NCI-H69 (cell line): Measurements from ENCODE around the gene ITGB1.

Experiments used
- DNase-seq: peaks from one replicate; lab custom pipeline; 2025; lab: John Stamatoyannopoulos, UW

Gene ITGB1

DNA sequence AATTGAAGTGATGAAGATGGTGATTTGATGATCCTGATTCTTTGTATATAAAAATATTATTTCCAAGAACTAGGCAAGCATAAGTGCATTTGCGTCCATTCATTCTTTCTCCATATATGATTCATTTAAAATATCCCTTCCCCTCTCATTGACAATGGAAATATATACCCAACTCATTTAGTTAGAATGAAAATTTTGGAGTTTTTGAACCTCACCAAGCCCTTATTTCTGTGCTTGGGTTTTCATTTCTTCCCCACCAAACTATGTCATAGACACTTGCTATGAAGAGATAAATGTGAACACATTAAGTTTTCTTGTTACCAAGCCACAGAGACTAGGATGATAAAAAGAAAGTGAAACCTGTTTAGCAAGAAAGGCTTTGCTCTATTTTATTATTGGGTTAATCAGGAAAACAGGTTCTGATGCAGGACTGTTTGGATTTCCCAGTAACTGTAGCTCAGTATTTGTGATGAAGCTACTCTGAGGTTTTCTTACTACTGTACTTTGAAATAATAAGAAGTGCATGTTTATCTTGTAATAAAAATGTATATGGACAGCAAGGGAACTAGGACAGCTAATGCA, 68.3 kb downstream of the ITGB1 start:
- no peak for DNase-seq

DNA sequence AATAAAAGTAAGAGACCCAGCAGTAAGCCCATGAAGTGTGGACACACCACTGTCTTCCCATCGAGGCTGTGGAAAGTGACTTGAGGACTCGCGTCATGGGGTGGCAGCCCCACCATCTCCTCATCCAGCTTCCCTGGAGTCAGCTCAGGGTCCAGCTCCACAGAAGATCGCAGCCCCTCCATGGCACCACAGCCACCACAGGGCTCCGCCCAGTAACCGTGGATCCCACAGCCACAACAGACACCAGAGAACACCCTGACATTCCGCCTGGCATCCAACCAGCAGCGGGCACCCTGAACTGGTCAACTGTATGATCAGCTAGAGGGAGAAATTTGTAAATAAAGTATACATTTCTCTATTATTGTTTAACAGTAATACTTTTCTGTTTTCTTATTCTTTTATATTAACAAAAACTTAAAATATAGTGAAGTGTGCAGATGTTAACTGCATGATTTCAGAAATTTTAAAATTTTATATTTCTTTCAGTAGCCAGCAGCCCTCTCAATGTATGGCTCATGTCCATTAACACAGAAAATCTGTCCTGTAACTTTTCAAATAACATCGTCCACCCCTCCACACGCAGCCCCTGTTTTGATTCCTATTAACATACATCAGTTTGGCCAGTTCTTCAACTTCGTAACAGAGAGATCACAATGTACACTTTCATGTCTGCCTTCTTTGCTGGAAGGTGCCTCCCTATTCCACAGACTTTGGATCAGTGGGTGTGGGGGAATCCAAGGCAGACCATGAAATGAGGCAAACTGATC, 69.7 kb downstream of the ITGB1 start:
- DNase-seq = no peak

DNA sequence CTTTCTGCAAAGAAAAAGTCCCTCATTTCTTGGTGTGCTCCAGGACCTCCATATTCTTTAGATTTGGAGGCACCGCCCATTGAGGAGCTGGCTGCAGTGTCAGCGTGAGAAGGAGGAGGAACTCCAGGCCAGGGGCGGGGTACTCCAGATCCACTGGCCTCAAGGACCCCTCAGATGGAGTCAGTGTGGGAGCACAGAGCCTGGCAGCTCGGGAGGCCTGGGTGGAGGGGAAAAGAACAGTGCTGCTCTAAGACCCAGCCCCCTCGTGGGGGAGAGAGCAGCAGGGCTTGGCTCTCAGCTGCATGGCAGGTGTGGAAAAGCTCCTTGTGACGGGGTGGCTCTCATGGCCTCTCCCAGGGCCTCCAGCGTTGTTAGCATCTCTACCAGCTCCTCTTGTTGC, 70.5 kb downstream of the ITGB1 start:
- DNase-seq = no peak

DNA sequence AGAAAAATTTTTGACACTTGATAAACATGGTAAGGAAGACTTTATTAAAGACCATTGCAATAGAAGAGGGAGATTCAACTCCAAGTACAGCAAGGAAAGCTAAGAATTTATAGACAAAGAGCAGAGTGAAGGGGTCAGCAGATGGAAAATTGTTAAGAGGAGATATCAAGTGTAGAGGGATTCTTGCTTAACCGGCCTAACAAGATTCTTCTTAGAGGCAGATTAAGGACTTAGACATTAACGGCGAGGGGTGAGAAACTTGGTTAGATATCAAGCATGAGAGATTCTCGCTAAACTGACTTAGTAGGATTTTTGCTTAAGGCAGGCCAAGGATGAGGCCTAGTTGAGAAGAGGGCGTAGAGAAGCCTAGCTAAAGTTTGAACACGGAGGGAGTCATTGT, 76.0 kb downstream of the ITGB1 start:
- DNase-seq = no peak

DNA sequence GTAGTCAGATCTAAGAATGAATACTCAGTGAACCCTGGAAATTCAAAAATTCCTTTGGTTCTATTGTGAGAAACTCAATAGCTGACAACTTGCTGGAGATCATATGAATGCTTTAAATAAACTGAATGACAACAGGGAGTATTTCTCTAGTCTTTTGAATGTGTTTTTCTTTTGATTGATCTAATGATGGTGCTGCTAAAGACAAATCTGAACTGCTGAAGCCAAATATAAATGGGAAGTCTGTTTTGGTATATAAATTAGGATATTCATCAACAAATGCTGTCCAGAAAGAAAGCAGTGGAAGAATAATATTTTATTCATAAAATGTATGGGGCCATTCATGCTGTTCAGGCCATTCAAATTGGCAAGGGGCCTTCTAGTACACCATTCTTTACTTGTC, 79.4 kb downstream of the ITGB1 start:
- DNase-seq = no peak

DNA sequence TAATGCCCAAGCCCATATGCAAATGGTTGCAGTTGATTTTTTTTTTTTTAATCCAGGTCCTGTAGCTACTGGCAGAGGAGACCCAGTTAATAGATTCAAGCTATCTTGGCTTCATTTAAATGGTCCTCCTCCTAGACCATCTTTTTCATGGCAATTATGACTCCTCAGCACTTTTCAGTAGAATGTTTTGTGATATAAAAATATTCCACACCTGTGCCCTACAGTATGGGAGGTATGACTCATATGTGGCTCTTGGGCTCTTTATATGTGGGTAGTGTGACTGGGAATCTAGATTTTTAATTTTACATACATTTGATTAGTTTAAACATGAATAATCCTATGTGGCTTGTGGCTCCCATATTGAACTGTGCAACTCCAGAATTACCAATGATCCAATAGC, 80.1 kb downstream of the ITGB1 start:
- no peak for DNase-seq

DNA sequence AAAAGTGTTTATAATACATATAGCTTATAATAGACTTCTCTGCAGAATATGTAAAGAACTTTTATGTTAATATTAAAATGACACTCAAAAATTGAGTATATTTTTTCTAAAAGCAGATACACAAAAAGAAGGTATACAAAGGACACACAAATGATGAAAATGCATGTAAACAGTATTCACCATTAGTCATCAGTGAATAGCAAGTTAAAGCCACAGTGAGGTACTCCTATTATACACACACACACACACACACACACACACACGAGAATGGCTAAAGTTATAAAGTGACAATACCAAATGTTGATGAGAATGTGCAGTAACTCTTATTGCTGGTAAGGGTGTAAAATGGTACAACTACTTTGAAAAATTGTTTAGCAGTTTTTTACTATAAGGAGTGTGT, 92.9 kb downstream of the ITGB1 start:
- no peak for DNase-seq

DNA sequence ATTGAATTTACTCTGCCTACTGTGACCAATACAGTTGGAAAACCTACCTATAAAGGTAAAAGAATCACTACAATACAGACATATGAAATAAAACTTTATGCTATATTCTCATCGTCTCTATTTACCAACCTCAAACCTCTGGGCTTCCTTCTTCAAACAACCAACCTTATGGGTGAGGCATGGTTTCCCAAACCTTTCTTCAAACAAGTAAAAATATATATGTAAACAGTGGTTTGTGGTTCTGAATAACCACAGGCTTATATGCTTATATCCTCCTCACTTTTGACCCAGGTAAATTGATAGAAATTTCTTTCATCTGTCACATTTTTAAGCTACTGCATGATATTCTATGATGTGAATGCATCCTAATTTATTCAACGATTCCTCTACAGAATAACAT, 103.6 kb downstream of the ITGB1 start:
- no peak for DNase-seq

DNA sequence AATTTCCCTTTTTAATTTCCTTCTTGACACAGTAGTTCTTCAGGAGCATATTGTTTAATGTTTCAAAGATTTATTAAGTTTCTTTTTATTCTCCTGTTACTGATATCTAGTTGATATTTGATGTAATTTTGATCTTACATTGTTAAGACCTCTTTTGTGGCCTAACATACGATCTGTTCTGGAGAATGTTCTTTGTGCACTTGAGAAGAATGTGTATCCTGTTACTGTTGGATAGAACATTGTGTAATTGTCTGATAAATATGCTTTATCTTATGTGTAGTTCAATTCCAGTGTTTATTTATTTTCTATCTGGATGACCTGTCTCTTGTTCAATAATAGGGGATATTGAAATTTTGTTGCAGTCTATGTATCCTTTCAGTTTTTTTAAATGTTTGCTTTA, 106.7 kb downstream of the ITGB1 start:
- no peak for DNase-seq
